DMS 273 (cell line): Measurements from ENCODE around the gene ADCY7.

Experiments
- DNase-seq: peaks from one replicate; lab custom pipeline; 2025; ENCODE audit not compliant: unreplicated experiment; lab: John Stamatoyannopoulos, UW

The ADCY7 gene

DNA sequence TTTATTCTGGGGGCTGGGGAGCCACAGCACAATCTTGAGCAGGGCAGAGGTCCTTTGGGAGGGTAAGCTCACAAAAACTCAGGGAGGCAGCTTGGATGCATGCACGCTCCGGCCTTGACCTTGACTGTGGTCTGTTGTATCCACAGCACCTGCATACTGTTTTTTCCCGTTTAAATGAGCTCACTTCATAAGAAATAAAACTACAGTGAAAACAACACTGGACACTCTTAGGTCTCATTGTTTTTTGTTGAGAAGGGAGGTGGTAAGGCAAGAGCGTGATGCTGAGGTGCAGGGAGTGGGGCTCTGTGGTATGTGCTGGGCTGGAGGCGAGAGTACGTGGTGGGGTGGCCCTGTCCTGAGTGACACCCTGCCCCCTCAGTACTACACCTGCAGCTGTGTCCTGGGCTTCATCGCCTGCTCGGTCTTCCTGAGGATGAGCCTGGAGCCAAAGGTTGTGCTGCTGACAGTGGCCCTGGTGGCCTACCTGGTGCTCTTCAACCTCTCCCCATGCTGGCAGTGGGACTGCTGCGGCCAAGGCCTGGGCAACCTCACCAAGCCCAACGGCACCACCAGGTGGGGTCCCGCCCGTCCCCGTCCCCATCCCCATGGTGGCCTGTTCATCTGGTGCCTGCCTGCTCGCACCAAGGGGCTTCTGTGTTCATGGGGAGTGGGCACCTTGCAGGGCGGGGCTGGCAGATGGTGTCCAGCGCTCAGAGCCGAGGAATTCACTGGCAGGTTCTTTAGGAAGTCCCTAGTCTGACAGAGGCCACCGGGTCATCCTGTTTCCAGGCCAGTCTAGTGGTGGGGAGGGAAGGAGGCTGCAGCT, 44.2 kb downstream of the ADCY7 start:
- DNase-seq = peak; percentile 21

DNA sequence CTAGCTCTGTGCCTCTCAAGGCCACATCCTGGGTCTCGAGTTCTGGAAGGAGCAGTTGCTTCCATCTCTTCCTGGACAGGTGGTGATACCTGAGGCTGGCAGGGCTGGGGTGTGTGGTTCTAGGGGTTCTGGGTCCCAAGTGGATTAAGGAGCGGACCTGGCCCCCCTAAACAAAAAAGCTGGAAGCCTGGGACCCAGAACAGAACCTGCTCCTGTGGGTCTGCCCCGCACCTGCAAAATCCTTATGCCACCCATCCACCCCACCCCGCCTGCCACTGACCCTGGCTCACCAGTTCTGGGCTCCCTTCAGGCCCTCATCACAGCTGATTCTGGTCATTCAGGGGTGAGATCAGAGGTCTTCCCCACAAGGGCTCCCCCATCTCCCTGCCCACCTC, 44.8 kb downstream of the ADCY7 start:
- no peak for DNase-seq

DNA sequence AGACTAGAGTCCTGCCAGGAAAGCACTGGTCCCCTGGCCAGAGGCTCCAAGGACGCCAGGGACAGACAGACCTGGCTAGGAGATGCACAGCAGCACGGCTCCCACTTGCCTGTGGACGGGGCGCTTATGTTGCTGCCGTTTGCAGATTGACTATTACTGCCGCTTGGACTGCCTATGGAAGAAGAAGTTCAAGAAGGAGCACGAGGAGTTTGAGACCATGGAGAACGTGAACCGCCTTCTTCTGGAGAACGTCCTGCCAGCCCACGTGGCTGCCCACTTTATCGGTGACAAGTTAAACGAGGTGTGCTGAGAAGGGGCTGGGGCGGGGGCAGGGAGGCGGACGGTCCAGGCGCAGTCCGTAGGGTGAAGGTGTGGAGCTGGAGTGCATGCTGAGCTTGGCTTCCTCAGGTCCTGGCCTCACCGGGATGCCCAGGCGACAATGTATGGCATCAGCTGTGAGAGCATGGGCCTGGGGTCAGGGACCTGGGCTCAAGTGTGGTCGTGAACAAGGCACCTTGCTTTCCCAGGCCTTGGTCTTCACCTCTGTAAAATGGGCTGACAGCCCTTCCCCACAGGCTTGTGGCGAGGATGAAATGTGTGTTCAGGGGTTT, 45.6 kb downstream of the ADCY7 start:
- DNase-seq = no peak

DNA sequence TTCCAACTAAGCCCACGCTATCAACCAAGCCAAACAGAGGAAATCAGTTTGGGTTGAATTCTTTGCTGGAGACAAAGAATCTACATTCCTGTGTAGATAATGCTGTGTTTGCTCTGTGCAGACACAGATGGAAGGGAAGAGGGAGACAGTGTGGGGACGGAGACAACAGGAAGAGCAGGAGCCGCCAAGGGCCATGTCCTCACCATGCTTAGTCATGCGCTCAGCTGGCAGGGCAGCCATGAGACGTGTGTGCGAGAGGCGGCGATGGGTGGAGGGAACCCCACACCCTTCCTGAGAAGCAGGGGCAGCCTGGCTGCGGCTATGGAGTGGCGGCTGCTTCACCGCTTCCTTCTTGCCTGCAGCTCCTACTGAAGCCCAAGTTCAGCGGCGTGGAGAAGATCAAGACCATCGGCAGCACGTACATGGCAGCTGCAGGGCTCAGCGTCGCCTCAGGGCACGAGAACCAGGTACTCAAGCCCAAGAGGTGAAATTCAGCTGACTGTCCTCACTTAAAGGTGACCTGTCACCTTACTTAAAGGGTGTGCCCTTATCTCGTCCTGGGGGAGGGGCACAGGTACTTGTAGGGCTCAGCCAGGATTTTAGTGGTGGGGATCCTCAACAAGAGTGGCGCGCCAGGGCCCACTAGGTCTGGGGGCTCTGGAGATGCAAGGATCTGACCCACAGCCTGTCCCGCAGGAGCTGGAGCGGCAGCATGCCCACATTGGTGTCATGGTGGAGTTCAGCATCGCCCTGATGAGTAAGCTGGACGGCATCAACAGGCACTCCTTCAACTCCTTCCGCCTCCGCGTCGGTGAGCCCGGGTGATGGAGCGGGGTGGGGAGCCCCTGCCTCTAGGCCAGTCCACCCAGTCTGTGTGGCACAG, 47.5 kb downstream of the ADCY7 start:
- DNase-seq = no peak

DNA sequence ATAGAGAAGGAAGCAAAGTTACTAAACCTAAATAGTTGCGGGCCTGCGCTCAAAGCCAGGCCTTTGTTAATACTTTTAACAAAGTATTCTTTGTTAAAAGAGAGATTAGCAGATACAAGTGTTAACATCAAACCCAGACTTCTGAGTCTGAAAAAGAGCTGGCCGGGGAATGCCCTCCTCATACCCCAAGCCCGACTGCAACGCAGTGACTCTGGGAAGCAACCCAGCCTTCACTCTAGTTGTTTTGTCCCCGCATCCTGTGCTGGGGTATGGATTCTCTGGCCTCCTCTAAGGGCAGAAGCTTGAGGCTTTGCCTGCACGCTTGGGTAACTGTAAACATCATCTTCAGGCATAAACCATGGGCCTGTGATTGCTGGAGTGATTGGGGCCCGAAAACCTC, 48.3 kb downstream of the ADCY7 start:
- DNase-seq = no peak

DNA sequence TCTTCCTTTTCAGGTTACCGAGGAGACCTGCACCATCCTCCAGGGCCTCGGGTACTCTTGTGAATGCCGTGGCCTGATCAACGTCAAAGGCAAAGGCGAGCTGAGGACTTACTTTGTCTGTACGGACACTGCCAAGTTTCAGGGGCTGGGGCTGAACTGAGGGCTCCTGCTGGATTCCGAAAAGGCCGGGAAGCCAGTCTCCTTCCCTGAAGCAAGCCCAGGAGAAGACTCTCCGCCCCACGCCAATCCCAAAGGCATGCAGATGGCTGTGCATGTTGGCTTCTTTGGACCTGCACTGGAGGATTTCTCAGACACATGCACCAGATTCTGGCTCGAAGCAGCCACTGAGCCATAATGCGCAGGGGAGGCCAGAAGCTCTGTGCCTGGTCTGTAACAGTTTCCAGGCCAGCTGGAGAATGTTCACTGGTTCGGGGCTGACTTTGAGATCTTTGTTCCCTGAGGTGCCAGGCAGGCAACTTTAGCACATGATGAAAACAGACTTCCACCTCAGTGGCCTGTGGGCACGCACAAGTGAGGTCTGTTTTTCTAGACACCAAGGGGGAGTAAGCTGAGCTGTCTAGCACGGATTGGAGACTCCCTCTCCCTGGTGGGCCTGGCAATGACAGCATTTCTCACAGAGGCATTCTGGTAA, 49.1 kb downstream of the ADCY7 start:
- DNase-seq = no peak

DNA sequence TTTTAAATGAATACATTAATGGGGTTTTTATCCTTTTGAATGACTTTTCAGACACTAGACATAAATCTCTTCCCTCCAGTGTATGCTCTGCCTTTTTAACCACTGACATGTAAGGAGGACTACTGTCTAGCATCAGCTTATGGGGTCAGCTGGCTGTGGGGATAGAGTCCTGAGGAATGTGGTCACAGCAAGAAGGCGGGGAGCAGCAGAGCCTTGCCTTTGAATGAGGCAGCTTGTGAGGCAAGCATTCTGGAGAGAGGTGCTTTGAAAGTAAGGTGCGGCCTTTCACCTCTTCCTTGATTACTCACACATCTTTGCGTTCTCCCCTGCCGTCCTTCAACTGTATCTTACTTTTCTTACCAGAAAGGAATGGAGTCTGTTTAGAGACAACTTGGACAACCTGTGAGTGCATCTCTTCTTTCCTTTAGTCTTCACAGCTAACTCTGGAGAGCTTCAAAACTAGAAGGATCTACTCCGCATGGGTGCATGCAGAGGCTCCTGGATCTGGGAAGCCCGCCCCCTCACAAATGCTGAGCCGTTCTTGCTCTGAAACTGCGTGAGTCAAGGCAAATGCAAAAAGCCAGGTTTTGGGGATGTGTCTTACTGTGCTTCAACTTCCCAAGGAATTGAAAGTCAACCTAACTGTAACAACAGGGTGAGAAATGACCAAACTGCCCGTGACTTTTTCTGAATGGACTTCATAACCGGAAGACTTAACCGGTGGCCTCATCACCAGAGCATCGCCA, 49.9 kb downstream of the ADCY7 start:
- DNase-seq = no peak

DNA sequence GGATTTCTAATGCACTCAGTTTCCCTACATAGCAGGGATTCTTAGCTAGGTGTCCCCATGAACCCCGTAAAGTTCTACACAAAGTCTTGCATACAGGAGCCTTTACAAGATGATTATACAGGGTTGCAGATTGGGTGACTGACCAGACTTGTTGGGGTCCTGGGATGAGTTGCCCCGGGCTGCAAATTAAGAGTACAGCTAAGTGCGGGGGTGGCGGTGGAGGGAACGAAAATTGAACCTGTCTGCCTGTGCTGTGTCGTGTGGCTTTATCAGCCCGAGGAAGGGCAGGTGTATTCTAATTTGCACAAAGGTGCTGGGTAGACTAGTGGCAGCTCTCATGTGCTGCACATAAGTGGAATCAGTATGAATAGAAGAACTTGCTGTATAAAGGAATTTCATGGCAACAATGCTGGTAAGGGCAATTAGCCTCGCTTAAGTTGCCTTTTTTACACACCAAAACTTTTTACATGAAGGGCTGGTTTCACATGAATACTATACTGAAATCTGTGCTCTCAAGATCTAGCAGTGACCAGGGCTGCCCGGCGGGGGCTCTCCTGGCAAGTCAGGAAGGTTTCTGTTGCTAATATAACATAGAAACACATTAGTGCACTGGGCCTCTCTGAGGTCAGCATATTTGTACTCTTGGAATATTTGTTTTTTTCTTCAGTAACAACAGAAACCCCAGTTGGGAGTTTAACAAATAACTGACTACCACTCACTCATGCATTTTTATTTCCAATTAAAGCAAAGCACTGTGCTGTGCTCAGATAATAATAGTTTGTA, 50.7 kb downstream of the ADCY7 start:
- DNase-seq = no peak

DNA sequence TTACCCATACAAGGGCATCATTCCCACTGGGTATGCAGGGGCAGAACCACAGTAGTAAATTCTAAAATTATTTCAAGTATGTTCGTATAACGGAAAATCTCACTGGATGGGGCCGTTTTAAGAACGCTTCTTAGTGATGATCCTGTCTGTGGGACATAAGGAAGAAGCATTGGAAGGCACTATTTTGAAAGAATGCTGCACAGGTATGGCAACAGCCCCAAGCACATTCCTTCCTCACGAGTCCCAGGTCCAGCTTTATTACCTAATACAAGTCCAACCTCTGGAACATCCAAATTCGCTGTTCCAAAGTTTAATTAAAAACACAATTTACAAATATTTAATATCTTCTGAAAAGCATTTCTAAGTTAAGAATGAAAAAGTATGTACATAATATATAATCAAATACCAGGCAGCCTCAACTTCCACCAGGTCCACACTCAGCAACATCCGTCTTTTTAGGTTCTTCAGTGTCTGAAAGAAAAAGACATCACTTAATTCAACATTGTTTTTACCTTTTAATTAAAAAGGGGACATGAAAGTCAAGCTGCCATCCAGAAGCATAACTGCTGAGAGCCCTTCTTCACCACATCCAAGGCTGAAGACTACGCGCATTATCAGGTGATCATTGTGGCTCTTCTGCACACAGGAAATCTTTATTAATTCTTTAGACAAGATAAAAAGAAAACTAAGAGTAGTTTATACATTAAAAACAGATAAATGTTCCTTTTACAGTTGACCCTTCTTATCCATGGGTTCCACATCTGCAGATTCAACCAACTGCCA, 52.6 kb downstream of the ADCY7 start:
- DNase-seq = no peak

DNA sequence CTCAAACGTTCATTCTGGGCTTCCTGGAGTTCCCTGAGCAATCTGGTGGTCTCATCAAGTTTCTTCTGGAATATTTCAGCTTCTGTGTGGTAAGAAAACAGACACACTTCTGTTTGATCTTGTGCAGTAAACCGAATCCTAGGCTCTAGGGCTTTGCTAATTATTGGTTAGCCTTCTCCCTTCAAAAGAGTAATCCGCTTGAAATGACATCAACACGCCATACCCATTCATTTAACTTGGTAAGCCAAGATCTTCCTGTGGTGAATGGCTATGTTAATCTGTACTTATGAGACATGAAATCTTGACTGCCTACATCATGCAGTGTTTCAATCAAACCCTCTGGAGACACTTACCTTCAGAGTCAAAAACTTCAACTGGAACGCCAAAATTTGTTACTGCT, 54.0 kb downstream of the ADCY7 start:
- no peak for DNase-seq

DNA sequence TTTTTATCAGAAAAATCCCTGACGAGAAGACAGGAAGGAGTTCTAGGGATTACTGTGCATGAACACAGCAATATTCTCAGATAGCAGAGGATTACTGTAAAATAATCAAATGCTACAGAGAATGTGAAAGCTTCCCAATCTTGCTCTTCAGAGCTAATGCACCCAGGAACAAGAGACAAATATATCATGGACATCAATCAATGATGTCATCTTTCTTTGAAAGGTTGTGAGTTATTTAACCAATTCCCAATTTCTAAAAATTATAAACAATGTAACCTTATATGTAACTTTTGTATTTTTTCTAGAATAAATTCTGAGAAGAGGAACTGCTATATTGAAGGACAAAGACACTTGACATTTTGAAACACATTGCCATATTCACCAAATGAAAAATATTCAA, 56.0 kb downstream of the ADCY7 start:
- DNase-seq = no peak

DNA sequence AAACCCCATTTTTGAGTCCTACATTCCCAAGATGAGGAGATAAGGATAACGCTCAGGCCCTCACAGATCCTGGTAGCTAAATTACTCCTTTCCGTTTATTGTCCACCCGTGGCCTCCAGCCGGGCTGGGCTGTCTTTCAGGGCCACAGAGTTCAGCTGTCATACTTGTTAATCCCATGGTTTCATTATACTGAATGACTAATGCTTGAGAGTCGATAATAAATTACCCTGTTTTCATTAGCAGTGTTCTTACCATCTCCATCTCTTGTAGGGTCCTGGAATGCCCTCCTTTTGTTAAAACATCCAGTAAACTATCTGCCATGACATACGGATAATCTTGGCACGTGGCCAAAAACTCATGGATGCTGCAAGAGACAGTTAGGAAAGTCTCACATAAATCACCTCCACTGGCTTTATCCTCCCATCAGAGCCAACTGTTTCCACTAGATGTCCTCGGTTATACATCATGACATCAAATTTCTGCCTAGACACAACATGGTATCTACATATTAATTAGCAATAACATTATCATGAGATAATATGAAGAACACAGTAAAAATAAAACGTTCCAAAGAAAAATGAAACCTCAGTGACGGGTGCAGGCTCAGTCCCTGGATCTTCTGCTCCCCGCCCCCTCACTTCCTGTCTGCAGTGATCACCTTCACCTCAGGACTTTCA, 57.1 kb downstream of the ADCY7 start:
- peak; percentile 64 for DNase-seq

DNA sequence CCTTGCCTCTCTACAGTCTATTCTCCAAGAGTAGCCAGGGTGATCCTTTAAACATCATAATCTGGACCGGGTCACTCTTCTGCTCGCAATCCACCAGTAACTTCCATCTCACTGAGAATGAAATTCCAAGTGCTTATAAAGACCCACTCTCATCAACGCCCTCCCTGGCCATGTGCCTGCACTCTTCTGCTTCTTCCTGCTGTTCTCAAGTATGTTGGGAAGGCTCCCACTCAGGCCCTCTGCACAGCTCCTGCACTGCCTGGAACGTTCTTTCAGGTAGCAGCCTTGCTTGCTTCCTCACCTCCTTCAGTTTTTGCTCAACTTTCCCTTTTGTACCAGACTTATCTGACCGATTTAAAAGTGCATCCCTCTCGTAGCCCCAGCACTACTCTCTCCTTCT, 58.0 kb downstream of the ADCY7 start:
- DNase-seq = no peak

DNA sequence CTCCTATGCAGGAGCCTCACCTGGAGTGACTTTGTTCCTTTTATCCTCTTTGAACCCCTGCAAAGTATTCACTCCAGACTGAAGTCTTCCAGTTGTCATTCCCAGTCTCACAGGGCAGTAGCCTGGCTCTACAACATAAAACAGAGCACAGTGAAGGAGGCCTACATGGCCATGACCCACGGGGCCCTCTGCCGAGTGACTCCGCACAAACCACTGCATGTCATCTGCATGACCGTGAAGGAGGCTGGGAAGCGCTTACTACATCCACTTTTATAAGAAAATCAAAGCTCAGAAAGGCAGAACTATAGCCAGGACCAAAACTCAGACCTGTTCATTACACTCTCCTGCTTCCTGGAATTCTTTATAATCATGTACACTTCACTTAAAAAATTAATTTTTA, 59.9 kb downstream of the ADCY7 start:
- DNase-seq = no peak

DNA sequence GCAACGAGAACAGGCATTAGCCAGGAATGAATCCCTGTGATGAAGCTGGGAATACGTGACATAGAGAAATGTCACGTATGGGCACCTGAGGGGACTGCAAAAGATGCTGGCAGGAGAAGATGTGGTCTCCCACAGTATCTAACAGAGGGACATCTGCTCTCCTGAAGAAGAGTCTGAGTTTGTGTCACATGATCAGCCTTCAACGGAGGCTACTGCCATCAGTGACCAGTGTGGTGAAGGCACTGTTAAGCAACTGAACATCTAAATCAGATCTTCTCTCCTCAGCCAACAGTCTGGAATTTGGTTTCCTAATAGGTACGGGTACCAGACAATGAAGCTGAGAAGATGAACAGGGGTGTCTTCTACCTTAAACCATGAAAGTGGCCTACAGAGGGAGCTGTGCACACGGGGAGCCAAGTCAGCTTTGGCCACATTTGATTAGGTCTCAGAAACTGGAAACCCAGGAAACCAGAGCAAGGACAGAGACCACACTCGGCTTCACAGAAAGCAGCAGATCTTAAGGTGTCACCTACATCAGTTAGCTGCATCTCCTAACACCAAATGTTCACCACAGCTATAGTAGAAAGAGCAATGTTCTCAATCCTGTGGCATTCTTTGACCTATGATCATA, 60.6 kb downstream of the ADCY7 start:
- peak; percentile 54 for DNase-seq

DNA sequence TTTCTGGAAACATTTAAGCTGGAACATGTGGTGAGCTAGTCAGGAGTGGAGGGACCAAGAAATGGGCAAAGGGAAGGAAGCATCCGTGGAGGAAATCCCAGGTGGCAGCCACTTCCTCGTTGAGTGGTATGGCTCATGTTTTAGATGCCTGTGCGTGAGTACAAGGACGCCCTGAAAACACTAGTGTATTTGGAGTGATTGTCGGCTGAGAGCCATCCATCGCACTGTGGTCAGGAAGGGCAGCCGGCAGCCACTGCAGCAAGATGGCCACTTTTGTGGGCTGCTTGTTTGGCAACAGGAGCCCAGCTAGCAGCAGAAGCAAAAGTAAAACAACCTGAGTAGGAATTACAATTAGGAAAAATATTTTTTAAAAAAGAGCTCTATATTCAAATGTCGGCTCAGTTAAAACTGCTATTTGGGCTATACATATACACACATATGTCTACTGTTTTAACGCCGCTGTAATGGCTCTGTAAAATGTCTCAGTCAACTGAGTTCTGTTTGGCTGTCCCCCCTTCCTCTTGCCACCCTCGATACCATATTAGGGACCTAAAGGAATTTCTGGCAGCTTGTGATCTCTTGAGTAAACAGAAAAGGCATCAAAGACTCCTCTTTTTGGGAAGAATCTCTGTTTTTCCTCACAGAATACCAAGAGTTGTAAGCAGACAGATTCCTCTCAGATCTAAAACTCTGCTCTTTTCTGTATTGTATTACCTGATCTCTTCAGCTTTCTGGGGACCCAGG, 63.3 kb downstream of the ADCY7 start:
- no peak for DNase-seq

DNA sequence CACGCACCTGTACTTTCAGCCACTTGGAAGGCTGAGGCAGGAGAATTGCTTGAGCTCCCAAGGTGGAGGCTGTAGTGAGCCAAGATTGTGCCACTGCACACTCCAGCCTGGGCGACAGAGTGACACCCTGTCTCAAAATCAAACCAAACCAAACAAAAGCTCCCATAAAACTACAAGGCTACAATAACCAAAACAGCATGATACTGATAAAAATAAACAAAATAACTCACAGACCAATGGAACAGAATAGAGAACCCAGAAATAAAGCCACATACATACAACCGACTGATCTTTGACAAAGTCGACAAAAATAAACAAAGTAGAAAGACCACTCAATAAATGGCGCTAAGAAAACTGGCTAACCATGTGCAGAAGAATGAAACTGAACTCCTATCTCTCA, 65.2 kb downstream of the ADCY7 start:
- DNase-seq = no peak
